GM18511 (cell line): ENCODE results near the gene TAS2R38.
"Not testable (repeated sequence)": the region's sequence is repeated elsewhere in the genome, so short reads cannot be mapped to it uniquely, and the experiment has no call there.

Experiments
- ATAC-seq: cut with Tn5 transposase; IDR thresholded peaks from one replicate; pipeline ENCODE4 v1.9.1; 2021; ENCODE audit warnings: mild to moderate bottlenecking, moderate library complexity; ENCODE audit not compliant: unreplicated experiment

The TAS2R38 gene

DNA sequence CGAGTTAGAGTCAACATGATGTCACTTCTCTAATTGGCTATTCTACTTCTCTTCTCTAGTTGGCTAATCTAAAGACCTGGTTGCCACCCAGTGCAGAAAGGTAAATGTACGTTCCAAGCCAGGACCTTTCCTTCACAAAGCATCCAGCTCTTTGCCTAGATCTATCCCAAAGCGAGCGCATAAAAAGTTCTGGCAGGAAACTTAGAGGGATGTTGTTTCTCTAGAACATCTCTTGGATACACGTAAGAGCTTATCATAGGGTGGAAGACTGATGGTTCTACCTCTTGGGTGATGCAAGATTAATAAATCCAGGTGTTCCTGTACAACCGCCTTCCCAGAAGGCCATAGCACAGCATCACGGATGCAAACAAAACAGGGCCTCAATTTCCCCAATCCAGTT is at the start of gene TAS2R38:
Gene TAS2R38, minus strand, starts transcription at position 101 of the 400 bp plus-strand sequence. Its CDS starts 84 bp downstream, at position 17.
- ATAC-seq, result no peak

- no peak for ATAC-seq
Observed at GRCh38 chr7:142018154-142018553, 44.6 kb upstream of the TAS2R38 start.

DNA sequence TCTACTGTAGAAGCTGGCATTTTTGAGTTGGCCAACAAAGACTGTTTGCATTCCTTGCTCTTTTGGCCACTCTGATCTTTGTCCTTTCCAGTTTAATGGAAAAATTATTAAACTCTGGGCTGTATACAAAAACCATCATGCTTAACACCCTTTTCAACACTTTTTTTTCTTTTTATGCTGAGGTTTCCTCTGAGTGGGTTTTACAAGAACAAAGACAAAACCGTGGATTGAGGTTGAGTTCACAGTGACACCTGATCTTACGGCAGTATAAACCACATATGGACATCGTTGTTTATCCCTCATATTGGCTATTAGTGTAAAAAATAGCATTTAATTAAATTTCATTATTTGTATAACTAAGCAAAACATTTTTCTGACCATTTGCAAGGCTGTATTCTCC is 43.9 kb upstream of the TAS2R38 start:
- no peak for ATAC-seq

DNA sequence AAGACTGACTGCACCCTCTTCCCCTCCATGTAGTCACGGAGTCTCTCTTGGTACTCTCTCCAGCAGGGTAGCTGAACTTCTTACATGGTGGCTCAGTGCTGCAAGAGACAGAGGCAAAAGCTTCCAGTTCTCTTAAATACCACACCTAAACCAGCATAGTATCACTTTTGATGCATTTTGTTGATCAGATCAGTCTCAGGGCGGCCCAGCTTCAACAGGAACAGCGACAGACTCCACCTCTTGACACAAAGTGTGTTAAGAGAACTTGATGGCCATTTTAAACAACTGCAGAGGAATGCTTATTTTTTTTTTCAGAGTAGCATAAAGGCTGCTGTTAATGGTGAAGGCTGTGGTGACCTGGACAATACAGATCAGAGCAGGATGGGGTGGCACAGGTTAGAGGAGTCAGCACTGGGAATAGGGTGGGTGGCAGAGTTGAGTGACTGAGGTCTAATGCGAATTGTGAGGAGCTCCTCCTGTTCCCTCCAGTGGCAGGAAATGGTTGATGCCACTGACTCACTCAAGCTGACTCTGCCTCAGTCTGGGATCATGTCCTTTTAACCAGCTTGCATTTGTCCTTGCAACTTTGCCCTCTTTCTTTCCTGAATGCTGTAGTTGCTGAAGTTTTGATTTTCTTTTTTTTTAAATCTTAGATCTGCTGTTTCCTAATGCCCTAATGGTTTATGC is 39.4 kb upstream of the TAS2R38 start:
- ATAC-seq, result no peak

DNA sequence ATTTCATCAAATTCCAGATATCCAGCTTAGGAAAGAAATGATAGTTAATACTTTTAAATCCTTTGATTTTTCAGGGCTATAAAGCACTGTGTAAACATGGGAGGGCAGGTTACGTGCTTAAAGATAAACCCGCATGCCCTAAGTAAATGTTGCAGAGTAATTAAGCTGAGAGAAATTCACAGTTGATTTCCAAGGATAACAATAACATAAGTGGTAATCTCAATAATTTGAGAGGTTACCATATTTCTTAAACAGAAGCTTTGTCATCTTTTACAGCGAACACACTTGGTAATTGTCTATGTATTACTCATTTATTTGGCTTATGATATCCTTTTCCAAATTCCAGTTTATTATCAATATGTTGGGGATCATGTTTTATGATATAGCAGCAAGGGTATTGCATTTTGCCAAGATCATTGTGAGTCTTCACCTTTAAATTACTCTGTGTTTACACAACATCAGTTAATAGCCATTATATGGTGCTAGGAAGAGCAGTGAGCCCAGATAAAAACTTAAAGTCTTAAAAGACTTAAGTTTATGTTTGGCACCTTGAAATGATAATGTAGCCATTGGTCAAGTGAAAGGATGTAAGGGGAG is 37.5 kb upstream of the TAS2R38 start:
- no peak for ATAC-seq

DNA sequence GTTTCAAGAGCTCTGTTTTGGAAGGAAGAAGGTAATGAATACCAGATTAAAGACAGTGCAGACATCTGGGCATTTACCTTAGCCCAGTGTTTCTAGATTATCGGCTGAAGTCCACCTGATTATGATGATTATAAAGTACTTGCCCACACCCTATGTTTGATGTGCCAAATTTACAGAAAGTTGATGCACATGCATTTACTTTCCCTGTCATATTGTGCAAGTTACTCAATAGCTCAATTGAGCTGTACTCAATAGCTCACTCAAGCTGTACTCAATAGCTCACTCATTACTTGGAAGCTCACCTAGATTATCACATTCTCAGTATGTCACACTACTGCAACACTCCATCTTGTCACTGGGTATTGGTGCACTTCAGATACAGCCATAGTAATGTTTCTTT is 35.6 kb upstream of the TAS2R38 start:
- no peak for ATAC-seq

GRCh38 chr7:142006577-142006976 is 33.0 kb upstream of the TAS2R38 start:
- no peak for ATAC-seq

- ATAC-seq, result no peak
Observed at GRCh38 chr7:142002179-142002578, 28.6 kb upstream of the TAS2R38 start.

DNA sequence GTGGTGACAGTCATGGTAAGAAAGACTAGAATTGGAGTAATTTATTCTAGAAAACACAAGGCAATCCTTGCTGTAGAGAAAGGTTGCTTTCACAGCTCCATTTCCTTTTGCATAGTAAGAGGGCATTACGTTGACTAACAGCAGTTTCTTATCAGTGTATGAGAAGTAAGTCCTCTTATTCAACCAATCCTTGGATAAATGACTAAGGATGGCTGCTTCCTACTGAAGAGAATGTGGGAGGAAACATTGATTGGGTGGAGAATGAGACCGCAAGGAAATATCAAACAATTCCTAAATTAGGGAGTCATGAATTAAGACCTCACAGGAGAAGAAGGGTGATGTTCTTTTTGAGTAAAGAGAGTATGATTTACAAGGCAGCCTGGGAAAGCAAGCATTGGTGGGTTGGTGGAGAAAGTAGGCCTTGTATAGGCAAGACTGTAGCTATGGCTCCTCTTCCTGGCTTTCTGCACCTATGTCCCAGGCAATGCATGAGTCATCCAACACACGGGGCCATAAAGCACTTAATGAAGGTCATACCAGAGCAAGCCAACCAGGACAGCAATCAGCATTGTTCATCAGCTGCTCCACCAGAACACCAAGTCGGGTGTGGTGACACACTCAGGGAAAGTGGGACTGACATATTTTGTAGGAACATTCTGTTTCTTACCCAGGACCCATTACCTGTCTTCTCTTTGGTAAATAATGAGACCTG is 27.7 kb upstream of the TAS2R38 start:
- ATAC-seq, result no peak

DNA sequence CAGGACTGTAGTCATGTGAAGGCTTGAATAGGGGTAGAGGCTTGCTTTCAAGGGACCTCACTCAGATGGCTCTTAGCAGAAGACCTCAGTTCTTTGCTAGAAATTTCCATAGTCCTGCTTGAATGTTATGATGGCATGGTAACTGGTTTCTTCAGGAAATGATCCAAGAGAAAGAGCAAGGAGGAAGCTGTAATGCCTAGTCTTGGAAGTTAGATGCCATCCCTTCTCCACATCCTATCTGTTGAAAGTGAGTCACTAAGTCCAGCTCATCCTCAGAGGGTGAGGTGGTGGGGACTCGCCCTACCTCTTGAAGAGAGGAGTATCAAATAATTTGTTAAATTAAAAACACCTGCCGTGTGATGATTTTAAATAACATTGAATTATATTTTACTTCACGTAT is 26.7 kb upstream of the TAS2R38 start:
- ATAC-seq, result no peak

DNA sequence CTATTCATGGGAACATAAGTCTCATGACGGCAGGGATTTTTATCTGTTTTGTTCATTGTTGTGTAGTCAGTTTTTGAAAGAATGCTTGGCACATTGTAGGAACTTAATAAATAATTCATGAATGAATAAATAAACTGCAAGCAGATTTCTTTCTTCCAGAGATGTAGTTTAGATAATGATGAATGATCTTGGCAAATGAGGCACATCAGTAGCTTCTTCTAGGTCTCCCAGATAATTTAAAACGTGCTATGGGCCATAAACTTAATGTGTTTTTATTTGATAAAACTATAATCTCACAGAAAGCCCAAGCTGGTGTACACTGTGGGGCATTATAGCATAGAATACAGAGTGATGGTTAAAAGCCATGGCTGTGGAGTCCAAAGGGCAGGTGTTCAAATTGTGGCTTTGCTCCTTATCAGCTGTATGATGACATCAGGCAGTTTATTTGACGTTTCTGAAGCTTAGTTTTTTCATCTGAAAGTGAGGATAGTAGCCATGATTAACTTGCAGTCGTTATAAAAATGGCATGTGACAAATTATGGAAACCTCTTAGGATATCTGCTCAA is 25.6 kb upstream of the TAS2R38 start:
- no peak for ATAC-seq

DNA sequence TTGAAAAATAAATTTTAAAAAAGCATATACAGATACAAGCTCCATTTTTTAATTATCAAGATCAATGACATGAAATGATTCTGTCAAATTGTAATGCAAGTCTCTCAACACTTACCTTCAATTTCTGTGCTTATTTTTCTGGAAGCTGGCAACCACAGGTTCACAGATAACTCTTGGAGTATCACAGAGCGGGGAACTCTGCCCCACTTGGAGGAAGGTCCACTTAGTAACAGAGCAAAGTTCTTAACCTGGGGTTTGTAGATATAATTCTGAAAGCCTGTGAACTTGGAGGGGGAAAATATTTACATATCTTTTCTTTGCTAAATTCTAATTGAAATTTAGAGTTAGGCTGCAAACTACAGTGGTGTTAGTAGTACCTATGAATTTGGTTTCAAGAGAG is 19.8 kb upstream of the TAS2R38 start:
- no peak for ATAC-seq

GRCh38 chr7:141992688-141993087 is 19.1 kb upstream of the TAS2R38 start:
- no peak for ATAC-seq

- no peak for ATAC-seq
Observed at GRCh38 chr7:141992156-141992555, 18.6 kb upstream of the TAS2R38 start.

DNA sequence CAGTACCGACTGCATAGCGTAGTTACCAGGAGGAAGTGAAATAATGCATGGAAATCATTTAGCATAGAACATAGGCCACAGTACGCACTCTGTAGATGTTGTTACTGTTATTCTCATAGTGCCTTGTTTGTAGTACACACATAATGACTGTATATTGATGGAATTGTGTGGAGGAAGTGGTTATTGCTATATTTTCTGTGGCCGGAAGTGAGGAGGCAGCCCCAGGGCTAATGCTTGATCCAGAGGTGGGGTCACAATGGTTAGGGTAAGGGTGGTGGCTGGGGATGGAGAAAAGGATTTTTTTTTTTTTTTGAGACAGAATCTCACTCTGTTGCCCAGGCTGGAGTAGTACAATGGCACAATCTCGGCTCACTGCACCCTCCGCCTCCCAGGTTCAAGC is 17.6 kb upstream of the TAS2R38 start:
- ATAC-seq, result no peak

DNA sequence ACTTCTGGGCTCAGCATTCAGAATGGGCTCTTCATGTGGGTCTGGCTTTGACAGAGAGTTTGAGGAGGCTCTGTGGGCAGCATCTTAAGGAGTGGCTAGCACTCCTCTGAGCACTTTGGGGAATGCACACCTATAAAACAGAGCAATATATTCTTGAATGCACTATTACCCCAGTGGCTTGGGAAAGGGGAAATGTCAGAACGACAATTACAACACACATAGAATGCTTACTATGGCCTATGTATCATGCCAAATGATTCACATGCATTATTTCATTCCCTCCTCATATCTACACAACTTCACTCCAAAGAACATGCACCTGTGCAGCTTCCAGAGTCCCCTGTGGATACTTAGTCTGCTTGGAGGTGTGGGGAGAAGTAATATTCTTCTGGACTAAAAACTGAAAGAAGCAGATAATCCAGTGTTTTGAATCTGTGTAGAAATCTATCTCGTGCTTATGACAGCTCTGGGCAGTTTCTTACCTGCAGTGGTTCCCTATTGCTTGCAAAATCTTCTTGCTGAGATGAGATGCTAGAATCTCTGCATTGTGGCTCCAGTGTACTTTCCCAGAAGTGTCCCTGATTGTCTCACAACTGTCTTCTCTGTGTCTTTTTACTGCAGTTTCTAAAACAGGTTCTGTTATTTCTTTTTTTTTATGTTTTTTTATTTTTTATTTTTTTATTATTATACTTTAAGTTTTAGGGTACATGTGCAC is 16.6 kb upstream of the TAS2R38 start:
- no peak for ATAC-seq

- not testable (repeated sequence) for ATAC-seq
Observed at GRCh38 chr7:141987803-141988202, 14.2 kb upstream of the TAS2R38 start.

GRCh38 chr7:141986923-141987322 is 13.3 kb upstream of the TAS2R38 start:
- no peak for ATAC-seq

DNA sequence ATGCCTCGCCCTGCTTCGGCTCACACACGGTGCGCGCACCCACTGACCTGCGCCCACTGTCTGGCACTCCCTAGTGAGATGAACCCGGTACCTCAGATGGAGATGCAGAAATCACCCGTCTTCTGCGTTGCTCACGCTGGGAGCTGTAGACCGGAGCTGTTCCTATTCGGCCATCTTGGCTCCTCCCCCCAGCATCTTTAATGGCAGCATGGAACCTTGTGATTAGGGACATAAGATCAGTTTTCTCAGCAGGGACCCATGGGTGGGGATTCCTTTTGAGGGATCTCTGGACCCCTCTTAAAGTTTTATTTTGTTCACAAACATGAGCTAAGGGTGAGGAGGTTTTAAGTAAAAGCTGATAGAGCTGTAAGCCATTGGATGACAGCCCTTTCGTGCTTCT is 12.4 kb upstream of the TAS2R38 start:
- ATAC-seq, result not testable (repeated sequence)

GRCh38 chr7:141979568-141979967 is 6.0 kb upstream of the TAS2R38 start:
- ATAC-seq, result no peak

DNA sequence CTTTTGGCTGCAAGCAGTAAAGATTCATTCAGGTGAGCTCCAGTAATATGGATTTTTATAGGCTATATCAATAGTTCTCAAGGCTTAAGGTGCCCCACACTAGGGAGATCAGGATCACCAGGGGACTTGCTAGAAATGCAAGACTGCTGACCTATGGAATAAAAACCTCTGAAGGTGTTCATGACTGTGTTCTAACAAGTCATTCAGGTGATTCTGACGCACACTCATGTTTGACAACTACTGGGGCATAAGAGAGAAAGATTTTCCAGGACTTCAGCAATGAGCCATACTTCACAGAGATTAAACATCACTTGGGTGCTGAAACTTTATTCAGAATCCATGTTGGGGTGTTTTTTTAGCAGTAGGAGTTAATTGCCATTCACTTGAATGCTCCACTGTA is 4.8 kb upstream of the TAS2R38 start:
- no peak for ATAC-seq
